Esophagus (tissue), 2 donors: ENCODE measurements around the gene LRRC71. TPM values are rescaled to one million over a fixed set of nuclear protein-coding genes. Genes with fewer than 3 reads are reported as not detected.

Experiments used
- H3K27ac ChIP-seq, 2 donors: one replicate each; pipeline ENCODE4 v1.5.1; 2013; ENCODE audit warnings: low read depth in 2 of 2, mild to moderate bottlenecking in 2 of 2, inconsistent platforms in 1 of 2, low read length in 1 of 2, moderate library complexity in 1 of 2
- H3K27me3 ChIP-seq, 2 donors: one replicate each; pipeline ENCODE4 v1.6.1; 2013; ENCODE audit warnings: low read length in 2 of 2, control low read depth in 1 of 2, mild to moderate bottlenecking in 1 of 2; ENCODE audit not compliant: insufficient read depth in 2 of 2, control insufficient read depth in 1 of 2
- H3K36me3 ChIP-seq, 2 donors: one replicate each; pipeline ENCODE4 v1.6.1; 2013; ENCODE audit warnings: low read length in 1 of 2; ENCODE audit not compliant: control insufficient read depth in 2 of 2, insufficient read depth in 2 of 2
- H3K4me1 ChIP-seq, 2 donors: one replicate each; pipeline ENCODE4 v1.6.1; 2013; ENCODE audit warnings: low read length in 1 of 2; ENCODE audit not compliant: control insufficient read depth in 2 of 2, insufficient read depth in 2 of 2
- H3K4me3 ChIP-seq, 2 donors: one replicate each; pipeline ENCODE4 v1.5.1; 2013; ENCODE audit warnings: low read length in 2 of 2, mild to moderate bottlenecking in 2 of 2, low read depth in 1 of 2, moderate library complexity in 1 of 2
- H3K9me3 ChIP-seq, 2 donors: one replicate each; pipeline ENCODE4 v1.6.1; 2013; ENCODE audit warnings: mild to moderate bottlenecking in 2 of 2, low read depth in 1 of 2, low read length in 1 of 2, moderate library complexity in 1 of 2; ENCODE audit not compliant: control insufficient read depth in 2 of 2, insufficient read depth in 1 of 2
- WGBS, 2 donors: extraction: QIAGEN DNeasy Blood & Tissue Kit; methylation state at CpG; one replicate each; pipeline ENCODE4 v1.1.7; 2013; 5-methylcytosine and 5-hydroxymethylcytosine counted together
- polyA plus RNA-seq, 2 donors: library from polyadenylated mRNA; stranded (reverse); fragments of 200-250 nt; gene quantifications; one replicate each; pipeline ENCODE4 v1.2.3, GENCODE V29; 2013
- donor health status: healthy with polysubstance abuse.
- donor health status: Bipolar disorder and iron deficiency.

The LRRC71 gene
- polyA plus RNA-seq, 2 donors = 0.04 TPM; not detected in 1

- Histone ChIP-seq H3K4me1 (peaks cover 0 to 4% of the 10 kb centered on the region in 2 donors), H3K9me3 (no peaks in the 10 kb centered on the region), H3K36me3 (peaks cover 11 to 52% of the 10 kb centered on the region in 2 donors), H3K4me3 (no peak overlapping the region), H3K27me3 (no peaks in the 10 kb centered on the region), H3K27ac (no peak overlapping the region)
- WGBS, 2 donors = 75 to 81% methylated on average over 4 of the region's 4 CpGs
These were observed 28.3 kb downstream of the LRRC71 start for GRCh38 chr1:156948708-156949107.

GRCh38 chr1:156949127-156949526, 28.7 kb downstream of the LRRC71 start:
- Histone ChIP-seq H3K36me3 (peaks cover 11 to 48% of the 10 kb centered on the region in 2 donors), H3K4me1 (peaks cover 0 to 4% of the 10 kb centered on the region in 2 donors), H3K9me3 (no peaks in the 10 kb centered on the region), H3K27ac (no peak overlapping the region), H3K4me3 (no peak overlapping the region), H3K27me3 (no peaks in the 10 kb centered on the region)
- 96 to 97% methylated on average over 5 of the region's 5 CpGs for WGBS, 2 donors

- Histone ChIP-seq H3K27ac (no peak overlapping the region), H3K9me3 (no peaks in the 10 kb centered on the region), H3K4me1 (peaks cover 0 to 2% of the 10 kb centered on the region in 2 donors), H3K4me3 (no peak overlapping the region), H3K27me3 (no peaks in the 10 kb centered on the region), H3K36me3 (peaks cover 12 to 39% of the 10 kb centered on the region in 2 donors)
- WGBS, 2 donors = 93 to 97% methylated on average over 5 of the region's 5 CpGs
These were observed 30.9 kb downstream of the LRRC71 start for GRCh38 chr1:156951371-156951770.

- no peak overlapping the region for H3K27ac ChIP-seq
- H3K4me3 ChIP-seq = no peak overlapping the region
- no peaks in the 10 kb centered on the region for H3K27me3 ChIP-seq
- no peaks in the 10 kb centered on the region for H3K9me3 ChIP-seq
- H3K36me3 ChIP-seq = peaks cover 9 to 38% of the 10 kb centered on the region in 2 donors
- no peaks in the 10 kb centered on the region for H3K4me1 ChIP-seq
- WGBS, 2 donors = 87% methylated on average over 2 of the region's 2 CpGs
These were observed 33.1 kb downstream of the LRRC71 start for GRCh38 chr1:156953571-156953970.

GRCh38 chr1:156956333-156956732, 35.9 kb downstream of the LRRC71 start:
- peaks cover 23 to 42% of the 10 kb centered on the region in 2 donors for H3K36me3 ChIP-seq
- no peaks in the 10 kb centered on the region for H3K27me3 ChIP-seq
- H3K27ac ChIP-seq = no peak overlapping the region
- H3K4me3 ChIP-seq = no peak overlapping the region
- no peaks in the 10 kb centered on the region for H3K9me3 ChIP-seq
- H3K4me1 ChIP-seq = no peaks in the 10 kb centered on the region
- 91 to 92% methylated on average over 10 of the region's 10 CpGs for WGBS, 2 donors

GRCh38 chr1:156957634-156958033, 37.2 kb downstream of the LRRC71 start:
- no peaks in the 10 kb centered on the region for H3K4me1 ChIP-seq
- H3K4me3 ChIP-seq = no peak overlapping the region
- peaks cover 23 to 39% of the 10 kb centered on the region in 2 donors for H3K36me3 ChIP-seq
- H3K27me3 ChIP-seq = no peaks in the 10 kb centered on the region
- H3K9me3 ChIP-seq = no peaks in the 10 kb centered on the region
- H3K27ac ChIP-seq = no peak overlapping the region
- WGBS, 2 donors = 90 to 96% methylated on average over 3 of the region's 3 CpGs

GRCh38 chr1:156958247-156958714, 37.8 kb downstream of the LRRC71 start:
- no peaks in the 10 kb centered on the region for H3K27me3 ChIP-seq
- H3K36me3 ChIP-seq = peaks cover 23 to 40% of the 10 kb centered on the region in 2 donors
- H3K27ac ChIP-seq = no peak overlapping the region
- WGBS, 2 donors = 68 to 72% methylated on average over 2 of the region's 2 CpGs
- H3K4me3 ChIP-seq = no peak overlapping the region
- H3K4me1 ChIP-seq = no peaks in the 10 kb centered on the region
- no peaks in the 10 kb centered on the region for H3K9me3 ChIP-seq

GRCh38 chr1:156959414-156959813, 39.0 kb downstream of the LRRC71 start:
- 72 to 83% methylated on average over 2 of the region's 2 CpGs for WGBS, 2 donors
- Histone ChIP-seq H3K4me1 (no peaks in the 10 kb centered on the region), H3K27ac (no peak overlapping the region), H3K36me3 (peaks cover 23 to 43% of the 10 kb centered on the region in 2 donors), H3K4me3 (no peak overlapping the region), H3K9me3 (no peaks in the 10 kb centered on the region), H3K27me3 (no peaks in the 10 kb centered on the region)

GRCh38 chr1:156959925-156960324, 39.5 kb downstream of the LRRC71 start:
- Histone ChIP-seq H3K4me3 (no peak overlapping the region), H3K36me3 (peaks cover 23 to 41% of the 10 kb centered on the region in 2 donors), H3K27me3 (no peaks in the 10 kb centered on the region), H3K9me3 (no peaks in the 10 kb centered on the region), H3K27ac (no peak overlapping the region), H3K4me1 (no peaks in the 10 kb centered on the region)
- 93 to 98% methylated on average over 6 of the region's 6 CpGs for WGBS, 2 donors

- no peaks in the 10 kb centered on the region for H3K27me3 ChIP-seq
- H3K4me1 ChIP-seq = no peaks in the 10 kb centered on the region
- no peak overlapping the region for H3K4me3 ChIP-seq
- H3K9me3 ChIP-seq = no peaks in the 10 kb centered on the region
- H3K27ac ChIP-seq = no peak overlapping the region
- peaks cover 17 to 34% of the 10 kb centered on the region in 2 donors for H3K36me3 ChIP-seq
- 72 to 73% methylated on average over 4 of the region's 4 CpGs for WGBS, 2 donors
These were observed 41.3 kb downstream of the LRRC71 start for GRCh38 chr1:156961709-156962108.
